Cardiac muscle cell (in vitro differentiated cells and primary cell): Measurements from ENCODE around the gene METTL14. TPM values are rescaled to one million over a fixed set of nuclear protein-coding genes. Genes with fewer than 3 reads are reported as not detected.

Experiments
- DNase-seq, 2 donors: peaks; one replicate each; pipeline versions ENCODE4 v3.0.0 to v3.0.0-alpha.2; 2010 to 2017; ENCODE audit warnings: low read depth in 1 of 2, low spot score in 1 of 2
- H3K27ac ChIP-seq: fragments of 200-600 bp; sonication (generic); 2 replicates; pipeline ENCODE4 v1.5.1; 2016
- H3K27me3 ChIP-seq: fragments of 200-600 bp; sonication (generic); 2 replicates; pipeline ENCODE4 v1.6.0; 2016; ENCODE audit warnings: control low read depth
- H3K36me3 ChIP-seq: fragments of 200-600 bp; sonication (generic); 2 replicates; pipeline ENCODE4 v1.5.1; 2016; ENCODE audit warnings: control low read depth
- H3K4me1 ChIP-seq: fragments of 200-600 bp; sonication (generic); 2 replicates; pipeline ENCODE4 v1.8.1; 2017; ENCODE audit warnings: low read depth, mild to moderate bottlenecking, mixed run types
- H3K4me3 ChIP-seq: fragments of 200-600 bp; sonication (generic); 2 replicates; pipeline ENCODE4 v1.5.1; 2016; ENCODE audit warnings: mild to moderate bottlenecking
- H3K9me3 ChIP-seq: fragments of 200-600 bp; sonication (generic); 2 replicates; pipeline ENCODE4 v1.5.1; 2017; ENCODE audit warnings: low read depth, mild to moderate bottlenecking, control low read depth
- polyA plus RNA-seq: library from polyadenylated mRNA; unstranded; fragments of >200 nt; fragmentation: Nextera tagmentation; extraction: Ambion mirVana; gene quantifications from 2 replicates; pipeline ENCODE4 v1.2.1, GENCODE V29; 2016
- total RNA-seq: library from RNA; depleted of rRNA; stranded (reverse); fragments of >200 nt; gene quantifications from 2 replicates; pipeline ENCODE4 v1.2.3, GENCODE V29; 2016
- TF ChIP-seq, protein P1 (sequence below): IDR thresholded peaks from 2 replicates; pipeline ENCODE4 v1.5.1; 2012; ENCODE audit warnings: low read depth, mild to moderate bottlenecking, low read length

METTL14 gene
- total and polyA plus RNA-seq, 2 experiments from 2014 or later: 15.3 to 37.1 TPM

GRCh38 chr4:118743867-118744266 lies 58.7 kb downstream of the METTL14 start:
- Histone ChIP-seq H3K9me3 (no peaks in the 10 kb centered on the region), H3K27ac (no peak overlapping the region), H3K36me3 (peaks cover 22% of the 10 kb centered on the region), H3K27me3 (no peaks in the 10 kb centered on the region), H3K4me1 (peaks cover 28% of the 10 kb centered on the region), H3K4me3 (no peak overlapping the region)
- no peak for DNase-seq
- TF ChIP-seq, protein P1, sequence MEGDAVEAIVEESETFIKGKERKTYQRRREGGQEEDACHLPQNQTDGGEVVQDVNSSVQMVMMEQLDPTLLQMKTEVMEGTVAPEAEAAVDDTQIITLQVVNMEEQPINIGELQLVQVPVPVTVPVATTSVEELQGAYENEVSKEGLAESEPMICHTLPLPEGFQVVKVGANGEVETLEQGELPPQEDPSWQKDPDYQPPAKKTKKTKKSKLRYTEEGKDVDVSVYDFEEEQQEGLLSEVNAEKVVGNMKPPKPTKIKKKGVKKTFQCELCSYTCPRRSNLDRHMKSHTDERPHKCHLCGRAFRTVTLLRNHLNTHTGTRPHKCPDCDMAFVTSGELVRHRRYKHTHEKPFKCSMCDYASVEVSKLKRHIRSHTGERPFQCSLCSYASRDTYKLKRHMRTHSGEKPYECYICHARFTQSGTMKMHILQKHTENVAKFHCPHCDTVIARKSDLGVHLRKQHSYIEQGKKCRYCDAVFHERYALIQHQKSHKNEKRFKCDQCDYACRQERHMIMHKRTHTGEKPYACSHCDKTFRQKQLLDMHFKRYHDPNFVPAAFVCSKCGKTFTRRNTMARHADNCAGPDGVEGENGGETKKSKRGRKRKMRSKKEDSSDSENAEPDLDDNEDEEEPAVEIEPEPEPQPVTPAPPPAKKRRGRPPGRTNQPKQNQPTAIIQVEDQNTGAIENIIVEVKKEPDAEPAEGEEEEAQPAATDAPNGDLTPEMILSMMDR: no peak

DNA sequence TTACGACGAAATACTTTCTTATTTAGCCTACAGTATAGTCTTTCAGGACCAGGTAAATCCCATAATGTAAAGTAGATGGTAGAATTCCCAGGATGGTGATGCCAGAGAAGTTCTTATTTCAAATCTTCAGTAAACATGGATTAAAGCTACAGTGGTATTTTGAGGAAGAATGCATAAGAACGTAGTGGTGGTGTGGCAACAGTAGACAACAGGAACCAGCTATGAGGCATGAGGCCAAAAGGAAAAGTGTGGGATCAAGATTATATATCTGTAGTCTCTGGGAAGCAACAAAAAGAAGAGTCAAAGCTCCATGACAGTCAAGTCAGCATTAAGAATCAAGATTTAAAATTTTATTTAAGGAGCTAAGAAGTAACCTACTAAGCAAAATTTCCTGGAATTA lies 60.2 kb downstream of the METTL14 start:
- peak in 1 of 2 donors; percentile 75 for DNase-seq
- Histone ChIP-seq H3K27ac (peak overlapping the region; percentile 59), H3K4me3 (no peak overlapping the region), H3K36me3 (peaks cover 8% of the 10 kb centered on the region), H3K9me3 (no peaks in the 10 kb centered on the region), H3K4me1 (peaks cover 28% of the 10 kb centered on the region), H3K27me3 (no peaks in the 10 kb centered on the region)
- TF ChIP-seq, protein P1: no peak

GRCh38 chr4:118746251-118746919 lies 61.2 kb downstream of the METTL14 start:
- no peak overlapping the region for H3K4me3 ChIP-seq
- peaks cover 25% of the 10 kb centered on the region for H3K4me1 ChIP-seq
- no peaks in the 10 kb centered on the region for H3K27me3 ChIP-seq
- no peaks in the 10 kb centered on the region for H3K9me3 ChIP-seq
- peak overlapping the region; percentile 59 for H3K27ac ChIP-seq
- peak; percentile 46 to 75 for DNase-seq
- peaks cover 6% of the 10 kb centered on the region for H3K36me3 ChIP-seq
- TF ChIP-seq, protein P1: no peak

DNA sequence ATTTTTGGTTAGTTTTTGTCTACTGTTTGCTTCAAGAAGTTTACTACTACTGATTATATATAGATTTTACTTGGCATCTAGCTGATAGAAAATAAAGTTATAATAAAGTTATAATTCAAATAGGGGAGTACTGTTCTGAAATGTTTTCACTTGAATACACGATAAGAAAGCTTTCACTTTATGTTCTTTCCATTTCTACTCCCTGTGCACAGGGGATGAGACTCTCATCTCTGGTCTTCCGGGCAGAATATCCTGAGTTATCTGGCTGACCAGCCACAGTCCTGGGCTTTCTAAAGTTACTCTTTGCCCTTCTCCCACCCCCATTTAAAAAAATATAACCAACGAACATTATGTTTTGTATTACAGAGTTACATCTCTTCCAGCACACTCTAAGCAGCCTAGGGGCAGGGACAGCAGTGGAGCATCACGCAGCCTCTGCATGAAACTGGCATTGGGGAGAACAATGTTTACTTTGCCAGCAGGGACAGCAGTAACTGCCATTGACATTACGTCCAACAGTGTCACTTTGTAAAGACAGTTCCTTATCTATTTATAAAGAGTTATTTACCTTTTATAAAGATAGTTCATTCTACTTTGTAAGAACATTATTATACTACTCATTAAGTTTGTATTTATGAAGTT lies 64.3 kb downstream of the METTL14 start:
- Histone ChIP-seq H3K27ac (no peak overlapping the region), H3K4me3 (no peak overlapping the region), H3K9me3 (no peaks in the 10 kb centered on the region), H3K4me1 (peaks cover 26% of the 10 kb centered on the region), H3K36me3 (peaks cover 5% of the 10 kb centered on the region), H3K27me3 (no peaks in the 10 kb centered on the region)
- TF ChIP-seq, protein P1: no peak
- no peak for DNase-seq

- peaks cover 11% of the 10 kb centered on the region for H3K4me1 ChIP-seq
- no peaks in the 10 kb centered on the region for H3K9me3 ChIP-seq
- H3K27me3 ChIP-seq: no peaks in the 10 kb centered on the region
- no peak overlapping the region for H3K27ac ChIP-seq
- H3K36me3 ChIP-seq: peaks cover 5% of the 10 kb centered on the region
- H3K4me3 ChIP-seq: no peak overlapping the region
- peak in 1 of 2 donors; percentile 88 for DNase-seq
- TF ChIP-seq, protein P1: no peak
Measured at GRCh38 chr4:118751629-118752323, 66.6 kb downstream of the METTL14 start.
